ENCODE results near the gene KAZN. TPM values are rescaled to one million over a fixed set of nuclear protein-coding genes. Genes with fewer than 3 reads are reported as not detected.

Gene KAZN
- total RNA-seq, 1 donor from 2014 or later = 3.7 TPM

DNA sequence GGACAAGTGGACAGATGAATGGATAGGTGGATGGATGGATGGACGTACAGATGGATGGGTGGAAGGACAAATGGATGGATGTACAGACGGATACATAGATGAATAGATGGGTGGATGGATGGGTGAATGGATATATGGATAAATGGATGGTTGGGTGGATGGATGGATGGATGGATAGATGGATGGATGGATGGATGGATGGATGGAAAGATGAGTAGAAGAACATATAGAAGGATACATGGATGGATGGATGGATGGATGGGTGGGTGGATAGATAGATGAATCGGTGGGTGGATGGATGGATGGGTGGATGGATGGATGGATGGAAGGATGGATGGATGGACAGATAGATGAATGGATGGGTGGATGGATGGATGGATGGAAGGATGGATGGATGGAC lies 274.3 kb downstream of the KAZN start:
- intact Hi-C loops (cut with DNase I) = no loop called here
- DNase-seq (no peak), ATAC-seq (ENCODE audit: poor library complexity) (no peak)

DNA sequence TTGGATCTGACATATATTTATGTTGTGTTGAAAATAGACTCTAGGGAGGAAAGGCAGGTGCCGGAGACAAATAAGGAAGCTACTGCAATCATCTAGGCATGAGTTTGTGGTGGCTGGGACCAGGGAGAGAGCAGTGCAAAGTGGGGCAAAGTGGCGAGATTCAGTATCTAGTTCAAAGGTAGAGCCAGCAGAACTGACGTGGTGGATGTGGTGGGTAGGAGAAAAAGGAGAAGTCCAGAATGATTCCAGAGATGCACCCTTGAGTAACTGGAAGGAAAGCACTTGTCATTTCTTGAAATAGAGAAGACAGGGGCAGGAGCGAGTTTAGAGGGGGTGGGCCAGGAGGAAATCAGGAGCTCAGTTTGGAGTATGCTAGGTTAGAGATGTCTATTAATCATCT lies 275.2 kb downstream of the KAZN start:
- ATAC-seq (ENCODE audit: poor library complexity) = no peak

GRCh38 chr1:14875524-14876509 lies 277.3 kb downstream of the KAZN start:
- ATAC-seq (ENCODE audit: poor library complexity) = no peak
- intact Hi-C loops (cut with DNase I) = loop anchor here (2.0 kb wide), 1 partner anchor 51 kb away; no protein-coding TSS in a partner anchor
- no peak for DNase-seq

More for the DNA sequence above, 275.2 kb downstream of the KAZN start:
- intact Hi-C loops (cut with DNase I) = loop anchor here (2.0 kb wide), 1 partner anchor 49 kb away; no protein-coding TSS in a partner anchor
- DNase-seq = no peak

DNA sequence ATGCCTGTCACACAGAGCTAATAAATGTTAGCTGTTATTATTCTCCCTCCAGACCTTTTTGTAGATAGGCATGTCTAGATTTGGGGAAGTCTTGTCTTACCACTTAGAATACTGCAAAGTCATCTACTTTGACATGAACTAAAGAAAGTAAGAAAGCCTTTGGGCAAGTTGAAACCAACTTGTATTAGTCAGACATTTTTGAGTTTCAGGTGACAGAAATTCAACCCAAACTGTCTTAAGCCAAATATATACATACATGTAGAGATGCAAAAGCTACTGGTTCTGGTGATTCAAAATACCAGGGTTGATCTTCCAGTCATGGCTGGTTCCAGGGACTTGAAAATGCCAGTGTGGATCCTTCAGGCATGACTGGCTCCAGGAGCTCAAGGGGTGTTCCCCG lies 278.3 kb downstream of the KAZN start:
- DNase-seq = no peak
- ATAC-seq (ENCODE audit: poor library complexity) = no peak
- intact Hi-C loops (cut with DNase I) = no loop called here

GRCh38 chr1:14877224-14877623 lies 278.7 kb downstream of the KAZN start:
- intact Hi-C loops (cut with DNase I) = no loop called here
- ATAC-seq (ENCODE audit: poor library complexity) (no peak), DNase-seq (no peak)

DNA sequence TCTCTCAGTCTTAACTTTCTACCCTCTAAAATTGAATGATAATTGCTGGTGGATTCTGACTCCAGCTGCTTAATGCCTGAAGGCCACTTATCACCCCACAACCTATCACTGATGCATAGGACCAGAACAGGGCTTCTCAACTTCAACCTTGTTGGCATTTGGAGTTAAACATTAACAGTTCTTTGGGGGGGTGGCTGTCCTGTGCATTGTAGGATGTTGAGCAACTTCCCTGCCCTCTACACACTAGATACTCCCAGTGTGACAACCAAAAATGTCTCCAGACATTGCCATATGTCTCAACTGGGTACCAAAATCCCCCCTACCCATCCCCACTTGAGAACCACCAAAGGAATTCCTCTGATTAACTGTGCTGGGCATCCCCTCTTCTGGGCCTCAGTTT lies 279.6 kb downstream of the KAZN start:
- intact Hi-C loops (cut with DNase I) = no loop called here
- DNase-seq (no peak), ATAC-seq (ENCODE audit: poor library complexity) (no peak)

DNA sequence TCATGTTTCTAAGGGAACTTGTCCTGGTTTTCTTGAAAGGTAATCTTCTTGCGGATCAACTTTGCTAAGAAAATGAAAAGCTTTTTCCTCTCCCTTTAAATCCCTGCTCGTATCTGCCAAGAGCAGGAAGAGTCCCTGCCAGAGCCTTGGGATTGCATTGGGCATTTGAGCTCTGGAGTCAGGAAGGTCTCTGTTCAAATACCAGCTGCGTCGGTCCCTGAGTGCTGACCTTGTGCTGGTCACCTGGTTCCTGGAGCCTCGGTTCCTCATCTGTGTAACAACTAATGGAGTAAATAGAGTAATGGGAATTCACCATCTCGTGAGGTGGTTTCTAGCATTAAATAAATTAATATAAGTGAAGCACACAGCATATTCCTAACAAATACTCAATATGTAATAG lies 280.5 kb downstream of the KAZN start:
- DNase-seq = no peak

DNA sequence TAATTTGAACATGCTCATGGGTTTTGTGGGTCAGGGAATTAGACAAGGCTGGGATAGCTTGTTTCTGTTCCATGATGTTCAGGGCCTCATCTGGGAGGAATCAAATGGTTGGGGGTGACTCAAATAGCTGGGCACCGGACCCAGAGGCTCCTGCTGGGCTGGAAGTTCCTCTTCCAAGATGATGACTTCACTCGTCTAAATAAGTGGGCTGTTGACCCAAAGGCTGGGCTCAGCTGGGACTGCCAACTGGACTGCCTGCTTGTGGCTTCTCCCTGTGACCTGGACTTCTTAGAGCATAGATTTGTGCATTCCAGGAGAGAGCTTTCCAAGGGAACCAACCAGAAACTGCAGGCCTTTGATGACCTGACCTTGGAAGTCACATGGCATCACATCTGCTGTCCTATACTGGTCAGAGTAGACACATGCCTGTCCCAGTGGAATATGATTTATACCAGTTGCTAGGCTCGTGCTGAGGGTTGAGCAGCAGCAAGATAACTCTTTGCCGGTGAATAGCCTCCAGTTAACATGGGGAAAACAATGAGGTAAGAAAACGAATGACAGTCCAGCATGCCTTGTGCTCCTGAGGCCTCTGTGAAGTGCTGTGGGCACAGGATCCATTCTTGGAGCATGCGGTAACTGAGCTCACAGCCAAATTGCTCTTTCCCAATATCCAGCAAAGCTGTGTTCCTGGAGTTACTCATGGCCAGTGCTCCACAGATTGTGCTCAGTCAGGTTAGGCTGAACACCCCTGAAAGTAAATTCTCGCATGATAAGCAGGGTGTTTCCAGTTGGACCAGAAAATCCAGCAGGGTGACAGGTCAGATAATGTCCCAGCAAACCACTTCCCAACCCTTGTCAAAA lies 282.2 kb downstream of the KAZN start:
- DNase-seq (no peak), ATAC-seq (ENCODE audit: poor library complexity) (no peak)
- intact Hi-C loops (cut with DNase I) = no loop called here

More for the DNA sequence above, 280.5 kb downstream of the KAZN start:
- no peak for ATAC-seq (ENCODE audit: poor library complexity)
- intact Hi-C loops (cut with DNase I) = no loop called here

GRCh38 chr1:14881775-14882672 lies 283.5 kb downstream of the KAZN start:
- DNase-seq = no peak
- intact Hi-C loops (cut with DNase I) = no loop called here
- no peak for ATAC-seq (ENCODE audit: poor library complexity)

- no peak for ATAC-seq (ENCODE audit: poor library complexity)
- intact Hi-C loops (cut with DNase I) = no loop called here
- DNase-seq = no peak
These were observed 286.2 kb downstream of the KAZN start for GRCh38 chr1:14884614-14885175.

- no peak for ATAC-seq (ENCODE audit: poor library complexity)
- DNase-seq = no peak
- intact Hi-C loops (cut with DNase I) = no loop called here
These were observed 288.6 kb downstream of the KAZN start for GRCh38 chr1:14887044-14887566.

DNA sequence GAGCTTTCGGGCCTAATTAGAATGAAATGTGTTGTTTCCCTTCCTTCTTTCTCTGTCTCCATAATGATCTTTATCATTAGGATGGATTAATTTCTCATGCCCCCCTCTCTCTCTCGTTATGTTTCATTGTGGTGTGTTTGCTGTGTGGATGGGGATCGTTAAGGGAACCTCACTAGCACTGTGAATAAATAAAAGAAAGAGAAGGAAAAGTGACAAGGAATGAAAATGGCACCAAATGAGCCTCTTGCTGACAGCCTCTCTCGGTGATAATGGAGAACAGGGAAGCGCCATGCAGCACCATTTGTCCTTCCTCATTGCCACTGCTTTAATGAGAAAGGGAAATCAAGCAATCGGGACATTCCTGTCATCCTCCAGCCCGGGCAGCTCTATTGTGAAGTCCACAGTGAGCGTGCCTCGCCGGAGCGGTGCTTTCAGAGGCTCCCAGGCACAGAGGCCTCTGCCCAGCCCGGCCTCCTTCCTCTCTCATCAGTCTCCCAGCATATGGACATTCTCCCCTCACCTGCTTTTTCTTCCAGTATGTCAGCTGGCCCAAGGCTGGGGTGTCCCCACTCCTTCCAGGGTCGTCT lies 289.4 kb downstream of the KAZN start:
- ATAC-seq (ENCODE audit: poor library complexity) = no peak
- intact Hi-C loops (cut with DNase I) = no loop called here
- no peak for DNase-seq

GRCh38 chr1:14888374-14888773 lies 289.9 kb downstream of the KAZN start:
- intact Hi-C loops (cut with DNase I) = no loop called here
- ATAC-seq (ENCODE audit: poor library complexity) = no peak
- DNase-seq = no peak

- no peak for DNase-seq
- intact Hi-C loops (cut with DNase I) = no loop called here
- no peak for ATAC-seq (ENCODE audit: poor library complexity)
These were observed 291.4 kb downstream of the KAZN start for GRCh38 chr1:14889825-14890440.

DNA sequence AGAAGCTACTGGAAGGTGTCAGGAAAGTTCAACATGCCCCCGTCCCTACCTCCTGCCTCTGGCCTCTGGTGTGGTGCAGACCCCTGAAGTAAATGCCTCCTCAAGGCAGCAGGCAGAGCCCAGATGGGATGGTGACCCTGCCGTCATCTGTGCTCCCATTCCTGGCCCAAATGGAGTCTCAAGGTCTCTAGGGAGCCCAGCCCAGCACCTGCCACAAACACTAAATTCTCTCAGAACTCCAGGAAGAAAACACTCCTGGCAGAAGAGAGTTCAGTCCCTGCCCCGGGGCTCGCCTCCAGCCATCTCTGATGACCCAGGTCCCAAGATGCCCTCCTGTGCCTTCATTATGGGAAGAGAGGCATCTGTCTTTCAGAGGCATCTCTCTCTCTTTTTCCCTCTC lies 293.5 kb downstream of the KAZN start:
- ATAC-seq (ENCODE audit: poor library complexity) = no peak
- intact Hi-C loops (cut with DNase I) = no loop called here
- no peak for DNase-seq

- intact Hi-C loops (cut with DNase I) = no loop called here
- DNase-seq = no peak
- no peak for ATAC-seq (ENCODE audit: poor library complexity)
These were observed 296.5 kb downstream of the KAZN start for GRCh38 chr1:14894811-14895560.

DNA sequence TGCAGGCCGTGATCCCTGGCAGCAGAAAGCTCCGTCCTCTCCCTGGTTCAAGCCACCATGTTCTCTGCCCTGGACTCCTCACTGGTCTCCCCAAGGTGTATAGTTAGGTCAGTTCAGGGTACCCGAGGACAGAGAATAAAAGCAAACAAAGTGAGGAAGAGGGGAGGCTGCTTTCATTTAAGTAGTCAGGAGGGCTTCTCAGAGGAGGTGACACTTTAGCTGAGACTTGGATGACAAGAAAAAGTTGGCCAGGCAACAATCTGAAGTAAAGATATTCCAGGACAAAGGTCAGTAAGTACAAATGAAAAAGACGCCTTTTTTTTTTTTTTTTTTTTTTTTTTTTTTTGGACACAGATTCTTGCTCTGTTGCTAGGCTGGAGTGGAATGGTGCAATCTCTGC lies 297.2 kb downstream of the KAZN start:
- no peak for DNase-seq
- intact Hi-C loops (cut with DNase I) = no loop called here
- ATAC-seq (ENCODE audit: poor library complexity) = no peak
